Measurements from ENCODE around the gene SLC9A9. TPM values are rescaled to one million over a fixed set of nuclear protein-coding genes. Genes with fewer than 3 reads are reported as not detected.

SLC9A9 gene
- total RNA-seq, 2 experiments from 2014 or later = 12.2 TPM

- H3K27ac ChIP-seq (ENCODE audit: low read depth in 1 of 2, low read length in 2 of 2) = no peak overlapping the region
- DNase-seq (no peak), ATAC-seq (ENCODE audit: poor library complexity) (no peak)
- CTCF ChIA-PET = no interaction called here
- no peak overlapping the region for H3K4me3 Mint-ChIP-seq
- POLR2A ChIA-PET = no interaction called here
- no peak for TF ChIP-seq CTCF (IDR thresholded peaks at IDR 0.05)
- no peaks in the 10 kb centered on the region for H3K27me3 Mint-ChIP-seq
- intact Hi-C loops (cut with DNase I, micrococcal nuclease) = no loop called here
- no peaks in the 10 kb centered on the region for H3K4me1 Mint-ChIP-seq (ENCODE audit: low read depth)
- no peaks in the 10 kb centered on the region for H3K9me3 Mint-ChIP-seq
- no peaks in the 10 kb centered on the region for H3K36me3 Mint-ChIP-seq (ENCODE audit: low read depth)
- no peaks in the 10 kb centered on the region for H3K9me3 ChIP-seq (ENCODE audit: control insufficient read depth in 1 of 2, insufficient read depth in 1 of 2, low read length in 2 of 2)
- H3K36me3 ChIP-seq (ENCODE audit: insufficient read depth, low read length) = no peaks in the 10 kb centered on the region
- H3K4me3 ChIP-seq (ENCODE audit: low read length) = no peak overlapping the region
- no peaks in the 10 kb centered on the region for H3K27me3 ChIP-seq (ENCODE audit: control insufficient read depth in 1 of 2, insufficient read depth in 2 of 2, low read length in 2 of 2)
- no peak overlapping the region for H3K27ac Mint-ChIP-seq
- H3K4me1 ChIP-seq (ENCODE audit: insufficient read depth, low read length) = no peaks in the 10 kb centered on the region
Observed at GRCh38 chr3:143476965-143477640, 371.2 kb downstream of the SLC9A9 start.

GRCh38 chr3:143475981-143476380 is 372.3 kb downstream of the SLC9A9 start:
- no peak for TF ChIP-seq CTCF (IDR thresholded peaks at IDR 0.05)
- Histone ChIP-seq H3K36me3 (ENCODE audit: insufficient read depth, low read length) (no peaks in the 10 kb centered on the region), H3K27me3 (ENCODE audit: control insufficient read depth in 1 of 2, insufficient read depth in 2 of 2, low read length in 2 of 2) (no peaks in the 10 kb centered on the region), H3K4me1 (ENCODE audit: insufficient read depth, low read length) (no peaks in the 10 kb centered on the region), H3K4me3 (ENCODE audit: low read length) (no peak overlapping the region), H3K9me3 (ENCODE audit: control insufficient read depth in 1 of 2, insufficient read depth in 1 of 2, low read length in 2 of 2) (no peaks in the 10 kb centered on the region), H3K27ac (ENCODE audit: low read depth in 1 of 2, low read length in 2 of 2) (no peak overlapping the region)
- CTCF ChIA-PET = no interaction called here
- DNase-seq (no peak), ATAC-seq (ENCODE audit: poor library complexity) (no peak)
- Mint-ChIP-seq H3K4me1 (ENCODE audit: low read depth) (no peaks in the 10 kb centered on the region), H3K27me3 (no peaks in the 10 kb centered on the region), H3K4me3 (no peak overlapping the region), H3K36me3 (ENCODE audit: low read depth) (no peaks in the 10 kb centered on the region), H3K9me3 (no peaks in the 10 kb centered on the region), H3K27ac (no peak overlapping the region)
- POLR2A ChIA-PET = no interaction called here
- intact Hi-C loops (cut with DNase I, micrococcal nuclease) = no loop called here

GRCh38 chr3:143472731-143473523 is 375.3 kb downstream of the SLC9A9 start:
- Mint-ChIP-seq H3K4me3 (no peak overlapping the region), H3K36me3 (ENCODE audit: low read depth) (peaks cover under 1% of the 10 kb centered on the region), H3K9me3 (no peaks in the 10 kb centered on the region), H3K27me3 (no peaks in the 10 kb centered on the region), H3K4me1 (ENCODE audit: low read depth) (no peaks in the 10 kb centered on the region), H3K27ac (no peak overlapping the region)
- H3K27ac ChIP-seq (ENCODE audit: low read depth in 1 of 2, low read length in 2 of 2) = no peak overlapping the region
- no peak overlapping the region for H3K4me3 ChIP-seq (ENCODE audit: low read length)
- DNase-seq (no peak), ATAC-seq (ENCODE audit: poor library complexity) (no peak)
- no peak for TF ChIP-seq CTCF (IDR thresholded peaks at IDR 0.05)
- POLR2A ChIA-PET = no interaction called here
- no peaks in the 10 kb centered on the region for H3K27me3 ChIP-seq (ENCODE audit: control insufficient read depth in 1 of 2, insufficient read depth in 2 of 2, low read length in 2 of 2)
- intact Hi-C loops (cut with DNase I, micrococcal nuclease) = no loop called here
- no peaks in the 10 kb centered on the region for H3K4me1 ChIP-seq (ENCODE audit: insufficient read depth, low read length)
- H3K9me3 ChIP-seq (ENCODE audit: control insufficient read depth in 1 of 2, insufficient read depth in 1 of 2, low read length in 2 of 2) = no peaks in the 10 kb centered on the region
- CTCF ChIA-PET = no interaction called here
- H3K36me3 ChIP-seq (ENCODE audit: insufficient read depth, low read length) = no peaks in the 10 kb centered on the region

All from CD4-positive, alpha-beta T cell (primary cell).